GM12878 (cell line): ENCODE data around the gene ERC2. TPM values are rescaled to one million over a fixed set of nuclear protein-coding genes. Genes with fewer than 3 reads are reported as not detected.

ENCODE experiments used
- ATAC-seq: fragments of 200-7000 bp; cut with Tn5 transposase; 3 replicates; pipeline ENCODE4 v1.9.1; 2020; ENCODE audit warnings: mild to moderate bottlenecking, moderate library complexity
- BruUV-seq: library from RNA; stranded (reverse); fragments of 400-500 nt; replicated peaks from 2 replicates; lab custom pipeline; 2021; lab: Mats Ljungman, UMichigan
- CTCF ChIA-PET: fragments of 300-600 bp; sonication (Branson Sonifier 250); formaldehyde crosslinking; extraction: SDS; loops from one replicate; lab custom pipeline; 2021; ENCODE audit warnings: inconsistent platforms; lab: Yijun Ruan, JAX
- POLR2A ChIA-PET: fragments of 350-600 bp; formaldehyde crosslinking; extraction: SDS; loops from one replicate; lab custom pipeline; 2021; ENCODE audit warnings: inconsistent platforms; lab: Charles Lee
- RAD21 ChIA-PET: fragments of 300-600 bp; sonication (Branson Sonifier 250); formaldehyde crosslinking; loops from one replicate; lab custom pipeline; 2023; ENCODE audit warnings: antibody characterized with exemption; ENCODE audit not compliant: unreplicated experiment; lab: Charles Lee
- SMC1A ChIA-PET: fragments of 300-600 bp; sonication (Branson Sonifier 250); formaldehyde crosslinking; loops from one replicate; lab custom pipeline; 2023; ENCODE audit not compliant: unreplicated experiment, uncharacterized antibody; lab: Charles Lee
- DNase-seq: peaks from one replicate; pipeline ENCODE4 v3.0.0-alpha.2; 2011; ENCODE audit warnings: low read depth, low spot score
- FAIRE-seq: peaks from 3 replicates; lab custom pipeline; 2011; peaks lifted over from hg19 to GRCh38; lab: Jason Lieb, UNC
- H2AFZ ChIP-seq: 2 replicates; pipeline ENCODE4 v1.6.0; 2011; ENCODE audit warnings: low read depth, low read length, control low read depth; ENCODE audit not compliant: control insufficient read depth
- H3K27ac ChIP-seq: 2 replicates; pipeline ENCODE4 v1.5.1; 2011; ENCODE audit warnings: control low read depth; ENCODE audit not compliant: control insufficient read depth, insufficient read depth
- H3K27me3 ChIP-seq, 2 experiments: replicated peaks in 1 of 2; 2 replicates each; pipeline versions ENCODE4 v1.6.0 to v1.6.1; 2011; ENCODE audit warnings: low read length in 1 of 2; ENCODE audit not compliant: control insufficient read depth in 2 of 2, insufficient read depth in 2 of 2
- H3K36me3 ChIP-seq, 2 experiments: 2 replicates each; pipeline ENCODE4 v1.5.1; 2011; ENCODE audit warnings: low read length in 1 of 2; ENCODE audit not compliant: control insufficient read depth in 2 of 2, insufficient read depth in 2 of 2
- H3K4me1 ChIP-seq: 2 replicates; pipeline ENCODE4 v1.6.1; 2011; ENCODE audit warnings: mild to moderate bottlenecking, low read length, moderate library complexity, mixed read lengths; ENCODE audit not compliant: control insufficient read depth, insufficient read depth
- H3K4me2 ChIP-seq: 2 replicates; pipeline ENCODE4 v1.6.0; 2011; ENCODE audit warnings: control low read depth; ENCODE audit not compliant: control insufficient read depth, insufficient read depth
- H3K4me3 ChIP-seq: fragments of 200-600 bp; sonication (generic); 2 replicates; pipeline ENCODE4 v1.5.1; 2016
- H3K79me2 ChIP-seq: 2 replicates; pipeline ENCODE4 v1.6.0; 2011; ENCODE audit warnings: low read length; ENCODE audit not compliant: control insufficient read depth, insufficient read depth
- H3K9ac ChIP-seq: 2 replicates; pipeline ENCODE4 v1.8.0; 2011; ENCODE audit warnings: low read length, control low read depth, mixed read lengths; ENCODE audit not compliant: control insufficient read depth, insufficient read depth
- H3K9me3 ChIP-seq: replicated peaks from 3 replicates; pipeline ENCODE4 v1.5.1; 2011; ENCODE audit warnings: mild to moderate bottlenecking, low read length; ENCODE audit not compliant: control insufficient read depth, insufficient read depth
- H4K20me1 ChIP-seq: 2 replicates; pipeline ENCODE4 v1.6.0; 2011; ENCODE audit not compliant: control insufficient read depth, insufficient read depth
- CEBPZ ChIP-seq: fragments of 150-350 bp; IDR thresholded peaks from 2 replicates; pipeline ENCODE4 v1.6.1; 2016; ENCODE audit warnings: low read depth, low read length
- CTCF ChIP-seq, 3 experiments: IDR thresholded peaks in 2 of 3; conservative IDR thresholded peaks in 1 of 3; 2 replicates each; pipeline ENCODE4 v1.5.1; 2011; ENCODE audit warnings: low read depth in 3 of 3, low read length in 3 of 3, mild to moderate bottlenecking in 3 of 3, control low read depth in 2 of 3, moderate library complexity in 2 of 3, inconsistent platforms in 1 of 3, mixed read lengths in 1 of 3; ENCODE audit not compliant: control insufficient read depth in 2 of 3, insufficient read depth in 1 of 3; ENCODE audit errors: extremely low read depth in 1 of 3
- FOS ChIP-seq: IDR thresholded peaks from 3 replicates; pipeline ENCODE4 v1.6.1; 2011; ENCODE audit warnings: borderline replicate concordance; ENCODE audit not compliant: insufficient read length; ENCODE audit errors: extremely low read depth
- HCFC1 ChIP-seq: fragments of 150-350 bp; IDR thresholded peaks from 2 replicates; pipeline ENCODE4 v1.6.1; 2014; ENCODE audit warnings: low read length
- MTA2 ChIP-seq: fragments of 450-650 bp; IDR thresholded peaks from 2 replicates; pipeline ENCODE4 v1.6.1; 2016; ENCODE audit warnings: low read depth, mild to moderate bottlenecking, moderate library complexity
- NFYA ChIP-seq: IDR thresholded peaks from 2 replicates; pipeline ENCODE4 v1.6.1; 2011; ENCODE audit warnings: low read depth, mild to moderate bottlenecking, low read length, improper control_type of control experiment, borderline replicate concordance
- RAD21 ChIP-seq: IDR thresholded peaks from 2 replicates; pipeline ENCODE4 v1.6.1; 2011; ENCODE audit warnings: mild to moderate bottlenecking, low read depth, low read length, moderate library complexity; ENCODE audit not compliant: insufficient read depth
- RB1 ChIP-seq: fragments of 450-650 bp; formaldehyde crosslinking; IDR thresholded peaks from 2 replicates; pipeline ENCODE4 v1.6.1; 2017; ENCODE audit warnings: mild to moderate bottlenecking, borderline replicate concordance
- STAT3 ChIP-seq: IDR thresholded peaks from 2 replicates; pipeline ENCODE4 v1.6.1; 2011; ENCODE audit warnings: low read depth, low read length, improper control_type of control experiment
- ZBTB11 ChIP-seq: fragments of 450-650 bp; formaldehyde crosslinking; IDR thresholded peaks from 2 replicates; pipeline ENCODE4 v1.5.0; 2022; ENCODE audit warnings: mild to moderate bottlenecking, missing genetic modification characterization
- WGBS: methylation state at CpG from one replicate; pipeline ENCODE4 v1.1.6; 2016; ENCODE audit warnings: low lambda C conversion rate; ENCODE audit not compliant: insufficient replicate concordance, insufficient coverage; ENCODE audit errors: missing lambda C conversion rate; 5-methylcytosine and 5-hydroxymethylcytosine counted together
- in situ Hi-C: fragments of 300-500 bp; cut with MboI; formaldehyde crosslinking; loops from 9 replicates; pipeline ENCODE4 v1.14.3; 2018; ENCODE audit warnings: mixed read lengths
- intact Hi-C: fragments of 100-400 bp; cut with micrococcal nuclease; formaldehyde crosslinking; loops from one replicate; pipeline ENCODE4 v1.14.2; 2022; ENCODE audit not compliant: unreplicated experiment
- polyA plus RNA-seq, 11 experiments: library from polyadenylated mRNA; depleted of rRNA in 4 of 11; unstranded in 6 of 11; stranded (reverse) in 5 of 11; fragments of >200 nt; fragmentation: Nextera tagmentation in 4 of 11; fragmentation: Illumina TruSeq in 1 of 11; extraction: Ambion mirVana in 4 of 11; extraction: Trizol in 1 of 11; gene quantifications; 1 replicate in 1 of 11; 2 replicates in 10 of 11; pipeline versions ENCODE4 v1.2.1 to v1.2.3, GENCODE V29; 2011 to 2016; ENCODE audit warnings: inconsistent platforms in 2 of 11, missing spikeins in 2 of 11, low read depth in 1 of 11
- total RNA-seq, 4 experiments: library from RNA; depleted of rRNA in 3 of 4; stranded (reverse); fragments of >200 nt in 3 of 4; fragmentation: Illumina TruSeq in 1 of 4; extraction: Trizol in 1 of 4; gene quantifications; 2 replicates each; pipeline versions ENCODE4 v1.2.1 to v1.2.3, GENCODE V29; 2013 to 2021

ERC2 gene
- total and polyA plus RNA-seq, 10 of the 15 experiments (the other 5 are each of a cell fraction or from before 2014, with no cell fraction given): 0.06 to 1.4 (median 0.12) TPM; not detected in 3

DNA sequence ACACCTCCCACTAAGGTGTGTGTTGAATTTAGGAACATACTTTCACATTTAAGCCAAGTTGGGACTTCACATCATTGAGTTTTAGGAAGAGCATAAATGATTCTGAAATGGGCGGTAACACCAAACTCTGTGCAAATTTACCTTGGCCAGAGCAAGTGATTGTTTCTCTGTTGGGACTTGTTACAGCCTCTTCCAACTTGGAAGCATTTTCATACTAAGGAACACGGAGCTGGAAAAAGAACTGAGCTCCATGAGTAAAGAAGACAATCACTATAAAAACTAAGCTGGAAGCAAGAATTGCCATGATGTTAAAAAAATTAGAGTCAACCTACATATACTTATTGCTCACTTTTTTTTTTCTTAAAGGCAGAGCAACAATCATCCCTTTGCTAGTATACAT lies 371.3 kb downstream of the ERC2 start:
- H2AFZ ChIP-seq: no peak overlapping the region
- ChIA-PET SMC1A (no interaction called here), RAD21 (no interaction called here), CTCF (no interaction called here), POLR2A (no interaction called here)
- H4K20me1 ChIP-seq: no peaks in the 10 kb centered on the region
- no peaks in the 10 kb centered on the region; a peak in 2 of 4 replicates for H3K27me3 ChIP-seq
- intact Hi-C loops (no loop called here), in situ Hi-C loops (no loop called here)
- H3K4me2 ChIP-seq: no peak overlapping the region
- no peak overlapping the region for H3K9ac ChIP-seq
- no peak for TF ChIP-seq RAD21
- no peak for TF ChIP-seq RB1
- TF ChIP-seq FOS: no peak
- TF ChIP-seq NFYA: no peak
- no peak for TF ChIP-seq STAT3
- no TSS peak for BruUV-seq
- no peaks in the 10 kb centered on the region for H3K36me3 ChIP-seq
- no peak for FAIRE-seq
- WGBS: 53% methylated on average over 2 of the region's 2 CpGs
- no peaks in the 10 kb centered on the region for H3K9me3 ChIP-seq
- no peak for DNase-seq
- ATAC-seq: no peak
- H3K4me1 ChIP-seq: no peaks in the 10 kb centered on the region
- no peak overlapping the region for H3K27ac ChIP-seq
- H3K79me2 ChIP-seq: no peaks in the 10 kb centered on the region
- no peak overlapping the region for H3K4me3 ChIP-seq

DNA sequence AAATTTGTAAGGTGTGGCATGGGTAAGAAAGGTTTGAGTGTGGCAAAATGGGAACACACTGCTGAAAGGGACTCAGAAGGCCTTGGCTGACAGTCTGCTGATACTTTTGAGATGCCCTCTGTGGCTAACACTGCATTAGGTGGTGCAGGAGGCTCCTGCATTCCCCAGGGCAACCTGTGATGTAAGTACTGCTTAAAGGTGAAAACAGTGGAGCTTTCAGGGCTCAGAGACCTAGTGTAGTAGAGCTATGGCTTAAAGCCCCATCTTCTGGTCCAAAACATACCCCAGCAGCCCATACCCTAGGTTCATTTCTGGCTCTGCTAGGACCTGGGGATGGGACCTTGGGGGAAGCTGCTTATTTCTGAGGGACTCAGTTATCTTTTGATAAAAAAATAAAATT lies 374.1 kb downstream of the ERC2 start:
- Histone ChIP-seq H3K4me2 (no peak overlapping the region), H3K36me3 (no peaks in the 10 kb centered on the region), H3K27me3 (no peaks in the 10 kb centered on the region; a peak in 1 of 4 replicates), H3K4me3 (no peak overlapping the region), H2AFZ (no peak overlapping the region), H3K9me3 (no peaks in the 10 kb centered on the region), H3K79me2 (no peaks in the 10 kb centered on the region), H3K9ac (no peak overlapping the region), H4K20me1 (no peaks in the 10 kb centered on the region), H3K4me1 (no peaks in the 10 kb centered on the region), H3K27ac (no peak overlapping the region)
- no peak for FAIRE-seq
- DNase-seq: no peak
- intact Hi-C loops: no loop called here
- ATAC-seq: no peak
- in situ Hi-C loops: no loop called here
- CTCF ChIA-PET: no interaction called here
- no TSS peak for BruUV-seq
- POLR2A ChIA-PET: no interaction called here
- SMC1A ChIA-PET: no interaction called here
- RAD21 ChIA-PET: no interaction called here
- no peak for TF ChIP-seq ZBTB11 (CRISPR knock-in tag)
- TF ChIP-seq CTCF (IDR thresholded peaks at IDR 0.05 in 2 of 3, conservative IDR thresholded peaks at IDR 0.05 in 1 of 3; ENCODE audit: control insufficient read depth in 2 of 3, extremely low read depth in 1 of 3, insufficient read depth in 1 of 3, low read depth in 3 of 3, low read length in 3 of 3): no peak
- no peak for TF ChIP-seq HCFC1
- TF ChIP-seq MTA2: no peak
- TF ChIP-seq CEBPZ: no peak
